Measurements from ENCODE around the gene INPP1. TPM values are rescaled to one million over a fixed set of nuclear protein-coding genes. Genes with fewer than 3 reads are reported as not detected.
A peak's percentile ranks its signal among the peaks of the same experiment; 100 is the strongest.

Gene INPP1
- total and polyA plus RNA-seq, 4 donors: 15.3 to 58.3 (median 35.3) TPM

GRCh38 chr2:190404487-190404886 is 61.1 kb downstream of the INPP1 start:
- no peak overlapping the region for H3K4me3 ChIP-seq (ENCODE audit: low read depth, low read length)
- no peak for DNase-seq (ENCODE audit: low read depth in 4 of 6, low spot score in 6 of 6)
- peaks cover 3% of the 10 kb centered on the region for H3K27me3 ChIP-seq (ENCODE audit: control insufficient read depth, insufficient read depth, low read length)
- peaks cover 4% of the 10 kb centered on the region for H3K4me1 ChIP-seq (ENCODE audit: control insufficient read depth, insufficient read depth, low read length)
- H3K36me3 ChIP-seq (ENCODE audit: control insufficient read depth, insufficient read depth, low read length): no peaks in the 10 kb centered on the region
- H3K27ac ChIP-seq (ENCODE audit: low read depth, low read length): no peak overlapping the region
- no peaks in the 10 kb centered on the region for H3K9me3 ChIP-seq (ENCODE audit: control insufficient read depth, insufficient read depth, low read length)

- Histone ChIP-seq H3K4me1 (ENCODE audit: control insufficient read depth, insufficient read depth, low read length) (peaks cover 4% of the 10 kb centered on the region), H3K27me3 (ENCODE audit: control insufficient read depth, insufficient read depth, low read length) (peaks cover 3% of the 10 kb centered on the region), H3K9me3 (ENCODE audit: control insufficient read depth, insufficient read depth, low read length) (no peaks in the 10 kb centered on the region), H3K36me3 (ENCODE audit: control insufficient read depth, insufficient read depth, low read length) (no peaks in the 10 kb centered on the region), H3K27ac (ENCODE audit: low read depth, low read length) (no peak overlapping the region), H3K4me3 (ENCODE audit: low read depth, low read length) (no peak overlapping the region)
- no peak for DNase-seq (ENCODE audit: low read depth in 4 of 6, low spot score in 6 of 6)
- 86% methylated on average over 3 of the region's 3 CpGs for WGBS (ENCODE audit: insufficient coverage)
Observed at GRCh38 chr2:190405070-190405469, 61.7 kb downstream of the INPP1 start.

GRCh38 chr2:190405995-190406394 is 62.6 kb downstream of the INPP1 start:
- H3K36me3 ChIP-seq (ENCODE audit: control insufficient read depth, insufficient read depth, low read length): no peaks in the 10 kb centered on the region
- H3K9me3 ChIP-seq (ENCODE audit: control insufficient read depth, insufficient read depth, low read length): no peaks in the 10 kb centered on the region
- DNase-seq (ENCODE audit: low read depth in 4 of 6, low spot score in 6 of 6): no peak
- no peak overlapping the region for H3K4me3 ChIP-seq (ENCODE audit: low read depth, low read length)
- no CpG with 5 or more reads among the region's 3 CpGs for WGBS (ENCODE audit: insufficient coverage)
- H3K27ac ChIP-seq (ENCODE audit: low read depth, low read length): no peak overlapping the region
- peaks cover 4% of the 10 kb centered on the region for H3K4me1 ChIP-seq (ENCODE audit: control insufficient read depth, insufficient read depth, low read length)
- H3K27me3 ChIP-seq (ENCODE audit: control insufficient read depth, insufficient read depth, low read length): peaks cover 3% of the 10 kb centered on the region

- DNase-seq (ENCODE audit: low read depth in 4 of 6, low spot score in 6 of 6): no peak
- 93% methylated on average over 3 of the region's 4 CpGs for WGBS (ENCODE audit: insufficient coverage)
- no peak overlapping the region for H3K27ac ChIP-seq (ENCODE audit: low read depth, low read length)
- peaks cover 4% of the 10 kb centered on the region for H3K4me1 ChIP-seq (ENCODE audit: control insufficient read depth, insufficient read depth, low read length)
- H3K36me3 ChIP-seq (ENCODE audit: control insufficient read depth, insufficient read depth, low read length): no peaks in the 10 kb centered on the region
- no peak overlapping the region for H3K4me3 ChIP-seq (ENCODE audit: low read depth, low read length)
- no peaks in the 10 kb centered on the region for H3K9me3 ChIP-seq (ENCODE audit: control insufficient read depth, insufficient read depth, low read length)
- H3K27me3 ChIP-seq (ENCODE audit: control insufficient read depth, insufficient read depth, low read length): peaks cover 3% of the 10 kb centered on the region
Observed at GRCh38 chr2:190406805-190407204, 63.4 kb downstream of the INPP1 start.

- Histone ChIP-seq H3K4me3 (ENCODE audit: low read depth, low read length) (peak overlapping the region; percentile 49), H3K9me3 (ENCODE audit: control insufficient read depth, insufficient read depth, low read length) (no peaks in the 10 kb centered on the region), H3K27ac (ENCODE audit: low read depth, low read length) (peak overlapping the region; percentile 33), H3K36me3 (ENCODE audit: control insufficient read depth, insufficient read depth, low read length) (no peaks in the 10 kb centered on the region), H3K4me1 (ENCODE audit: control insufficient read depth, insufficient read depth, low read length) (peaks cover 4% of the 10 kb centered on the region), H3K27me3 (ENCODE audit: control insufficient read depth, insufficient read depth, low read length) (peaks cover 3% of the 10 kb centered on the region)
- DNase-seq (ENCODE audit: low read depth in 4 of 6, low spot score in 6 of 6): peak in 2 of 6 donors; percentile 11 to 78
- 11% methylated on average over 7 of the region's 11 CpGs for WGBS (ENCODE audit: insufficient coverage)
Observed at GRCh38 chr2:190407246-190407661, 63.9 kb downstream of the INPP1 start.

GRCh38 chr2:190407662-190408537 is 64.5 kb downstream of the INPP1 start, which contains the start of gene MFSD6:
Gene MFSD6, plus strand, starts transcription at chr2:190408355. Its CDS starts 27,675 bp downstream, at chr2:190436030.
- H3K27me3 ChIP-seq (ENCODE audit: control insufficient read depth, insufficient read depth, low read length): peaks cover 3% of the 10 kb centered on the region
- peak within 1 kb of the TSS; percentile 33 for H3K27ac ChIP-seq (ENCODE audit: low read depth, low read length)
- H3K9me3 ChIP-seq (ENCODE audit: control insufficient read depth, insufficient read depth, low read length): no peaks in the 10 kb centered on the region
- H3K4me1 ChIP-seq (ENCODE audit: control insufficient read depth, insufficient read depth, low read length): peaks cover 4% of the 10 kb centered on the region
- WGBS (ENCODE audit: insufficient coverage): under 1% methylated on average over 94 of the region's 98 CpGs
- H3K4me3 ChIP-seq (ENCODE audit: low read depth, low read length): peak within 1 kb of the TSS; percentile 61
- no peaks in the 10 kb centered on the region for H3K36me3 ChIP-seq (ENCODE audit: control insufficient read depth, insufficient read depth, low read length)
- DNase-seq (ENCODE audit: low read depth in 4 of 6, low spot score in 6 of 6): peak in 5 of 6 donors; percentile 13 to 78 (median 22)

- H3K27me3 ChIP-seq (ENCODE audit: control insufficient read depth, insufficient read depth, low read length): peaks cover 3% of the 10 kb centered on the region
- peak overlapping the region; percentile 61 for H3K4me3 ChIP-seq (ENCODE audit: low read depth, low read length)
- DNase-seq (ENCODE audit: low read depth in 4 of 6, low spot score in 6 of 6): peak; percentile 13 to 85 (median 36)
- H3K27ac ChIP-seq (ENCODE audit: low read depth, low read length): no peak overlapping the region
- no peaks in the 10 kb centered on the region for H3K9me3 ChIP-seq (ENCODE audit: control insufficient read depth, insufficient read depth, low read length)
- WGBS (ENCODE audit: insufficient coverage): under 1% methylated on average over 47 of the region's 54 CpGs
- H3K36me3 ChIP-seq (ENCODE audit: control insufficient read depth, insufficient read depth, low read length): no peaks in the 10 kb centered on the region
- peaks cover 8% of the 10 kb centered on the region for H3K4me1 ChIP-seq (ENCODE audit: control insufficient read depth, insufficient read depth, low read length)
Observed at GRCh38 chr2:190408538-190409271, 65.3 kb downstream of the INPP1 start.

GRCh38 chr2:190409616-190410015 is 66.2 kb downstream of the INPP1 start:
- Histone ChIP-seq H3K36me3 (ENCODE audit: control insufficient read depth, insufficient read depth, low read length) (no peaks in the 10 kb centered on the region), H3K9me3 (ENCODE audit: control insufficient read depth, insufficient read depth, low read length) (no peaks in the 10 kb centered on the region), H3K4me1 (ENCODE audit: control insufficient read depth, insufficient read depth, low read length) (peaks cover 10% of the 10 kb centered on the region), H3K27me3 (ENCODE audit: control insufficient read depth, insufficient read depth, low read length) (peaks cover 3% of the 10 kb centered on the region), H3K4me3 (ENCODE audit: low read depth, low read length) (peak overlapping the region; percentile 61), H3K27ac (ENCODE audit: low read depth, low read length) (no peak overlapping the region)
- WGBS (ENCODE audit: insufficient coverage): 33% methylated on average over 1 of the region's 2 CpGs
- DNase-seq (ENCODE audit: low read depth in 4 of 6, low spot score in 6 of 6): peak in 3 of 6 donors; percentile 6 to 31 (median 7)

GRCh38 chr2:190410166-190410565 is 66.8 kb downstream of the INPP1 start:
- no CpG with 5 or more reads among the region's 3 CpGs for WGBS (ENCODE audit: insufficient coverage)
- H3K4me3 ChIP-seq (ENCODE audit: low read depth, low read length): no peak overlapping the region
- no peaks in the 10 kb centered on the region for H3K9me3 ChIP-seq (ENCODE audit: control insufficient read depth, insufficient read depth, low read length)
- peaks cover 3% of the 10 kb centered on the region for H3K27me3 ChIP-seq (ENCODE audit: control insufficient read depth, insufficient read depth, low read length)
- H3K27ac ChIP-seq (ENCODE audit: low read depth, low read length): no peak overlapping the region
- peaks cover 10% of the 10 kb centered on the region for H3K4me1 ChIP-seq (ENCODE audit: control insufficient read depth, insufficient read depth, low read length)
- peak in 1 of 6 donors; percentile 14 for DNase-seq (ENCODE audit: low read depth in 4 of 6, low spot score in 6 of 6)
- no peaks in the 10 kb centered on the region for H3K36me3 ChIP-seq (ENCODE audit: control insufficient read depth, insufficient read depth, low read length)

All from spinal cord (tissue), 10 donors.